AG04449 (cell line): Measurements from ENCODE around the gene EFNA1.

Experiments used
- CTCF ChIA-PET: fragments of 350-600 bp; formaldehyde crosslinking; extraction: SDS; loops from one replicate; lab custom pipeline; 2021; ENCODE audit warnings: antibody characterized with exemption; lab: Yijun Ruan, JAX
- POLR2A ChIA-PET: fragments of 400-600, 350-600 bp; formaldehyde crosslinking; extraction: SDS; loops from one replicate; lab custom pipeline; 2020; ENCODE audit warnings: antibody characterized with exemption, inconsistent platforms; lab: Yijun Ruan, JAX
- DNase-seq: peaks from one replicate; pipeline ENCODE4 v3.0.0-alpha.2; 2010; ENCODE audit warnings: low read depth, low spot score
- H3K4me3 ChIP-seq: 2 replicates; pipeline ENCODE4 v1.5.1; 2011; ENCODE audit warnings: low read depth, mild to moderate bottlenecking, control low read depth, low read length
- CTCF ChIP-seq: IDR thresholded peaks from one replicate; pipeline ENCODE4 v1.5.1; 2011; ENCODE audit warnings: mild to moderate bottlenecking, moderate library complexity, low read length, control low read depth, inconsistent platforms; ENCODE audit not compliant: insufficient read depth; ENCODE audit errors: missing control alignments

The EFNA1 gene

DNA sequence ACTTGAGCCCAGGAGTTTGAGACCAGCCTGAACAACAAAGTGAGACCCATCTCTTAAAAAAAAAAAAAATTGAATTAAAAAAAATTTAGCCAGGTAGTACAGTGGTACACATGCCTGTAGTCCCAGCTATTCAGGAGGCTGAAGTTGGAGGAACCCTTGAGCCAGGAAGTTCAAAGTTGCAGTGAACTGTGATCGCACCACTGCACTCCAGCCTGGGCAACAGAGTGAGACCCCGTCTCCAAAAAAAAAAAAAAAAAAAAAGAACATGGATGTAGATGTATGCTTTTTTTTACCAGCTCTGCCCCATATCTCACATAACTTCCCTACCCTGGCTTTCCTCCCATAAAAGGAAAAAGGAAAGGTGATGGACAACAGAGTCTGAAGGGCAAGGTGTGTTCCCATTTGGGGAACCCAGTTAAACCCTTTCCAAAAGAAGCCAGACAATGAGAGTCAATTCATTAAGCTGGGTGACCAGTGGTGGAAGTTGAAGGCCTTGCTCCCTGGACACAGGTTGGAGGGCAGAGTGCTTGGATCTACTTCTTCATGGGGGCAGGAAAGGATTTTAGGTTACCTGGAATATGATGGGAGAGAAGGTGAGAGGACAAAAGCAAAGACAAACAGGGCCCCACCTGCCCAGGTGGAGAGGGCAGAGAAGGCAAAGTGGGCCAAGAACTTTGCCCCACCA is 42.6 kb downstream of the EFNA1 start:
- POLR2A ChIA-PET: no interaction called here
- no peak for DNase-seq
- no peak overlapping the region for H3K4me3 ChIP-seq
- no peak for TF ChIP-seq CTCF
- CTCF ChIA-PET: interaction anchor here (0.6 to 14.6 kb wide), 9 partner anchors 22 to 126 kb away, joined by 3 to 457 read pairs (median 5); partner anchors contain the start of gene ADAM15

GRCh38 chr1:155170806-155171205 is 43.1 kb downstream of the EFNA1 start:
- DNase-seq: no peak
- no peak for TF ChIP-seq CTCF
- H3K4me3 ChIP-seq: no peak overlapping the region
- ChIA-PET CTCF (interaction anchor here (0.6 to 14.6 kb wide), 8 partner anchors 10 to 127 kb away, joined by 3 to 457 read pairs (median 4); no protein-coding TSS in a partner anchor), POLR2A (no interaction called here)

DNA sequence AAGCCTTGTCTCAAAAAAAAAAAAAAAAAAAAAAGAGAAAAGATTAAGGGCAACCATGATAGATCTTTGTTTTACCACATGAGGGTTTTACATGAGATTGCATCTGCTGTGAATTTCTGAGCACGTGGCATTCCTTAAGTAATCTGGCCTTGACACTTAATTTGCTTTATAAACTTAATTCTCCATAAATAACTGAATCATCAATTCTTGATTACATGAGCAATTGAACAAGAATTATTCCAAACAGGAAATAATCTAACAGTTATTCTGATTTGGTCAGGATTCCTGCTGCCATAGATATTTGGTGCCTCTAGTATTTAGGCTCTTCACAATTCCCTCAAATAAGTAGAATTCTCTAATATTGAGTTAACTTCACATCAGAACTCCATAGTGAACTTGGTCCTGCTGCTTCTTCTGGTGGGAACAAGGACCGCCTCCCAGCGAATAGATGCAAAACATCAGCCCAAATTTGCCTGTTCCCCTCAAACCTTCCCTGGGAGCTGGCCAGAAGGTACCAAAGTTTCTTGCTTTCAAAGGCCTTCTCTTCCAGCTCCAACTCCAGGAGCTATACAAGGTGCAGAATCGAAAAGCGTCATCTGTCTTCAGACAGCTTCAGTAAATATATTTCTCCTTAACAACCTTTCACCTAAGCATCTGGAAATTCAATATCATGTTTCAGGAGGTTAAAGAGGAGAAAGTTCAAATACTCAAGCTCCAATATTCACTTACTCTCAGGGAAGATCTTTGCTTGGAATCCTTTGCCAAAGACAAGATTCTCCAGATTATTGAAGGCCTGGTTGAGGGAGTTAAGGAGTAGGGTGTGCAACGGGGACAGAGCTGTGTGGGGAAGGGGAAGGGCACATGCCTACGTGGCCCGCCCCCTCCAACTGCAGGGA is 44.4 kb downstream of the EFNA1 start:
- ChIA-PET CTCF (interaction anchor here (0.7 to 14.6 kb wide), 38 partner anchors 9 to 427 kb away, joined by 3 to 457 read pairs (median 4); partner anchors contain the start of genes EFNA3, EFNA4, MTX1 and PBXIP1), POLR2A (interaction anchor here (0.7 to 1.9 kb wide), 8 partner anchors 13 to 811 kb away, joined by 3 to 17 read pairs (median 5); partner anchors contain the start of gene SHC1)
- peak overlapping the region; percentile 98 for H3K4me3 ChIP-seq
- no peak for DNase-seq
- no peak for TF ChIP-seq CTCF

DNA sequence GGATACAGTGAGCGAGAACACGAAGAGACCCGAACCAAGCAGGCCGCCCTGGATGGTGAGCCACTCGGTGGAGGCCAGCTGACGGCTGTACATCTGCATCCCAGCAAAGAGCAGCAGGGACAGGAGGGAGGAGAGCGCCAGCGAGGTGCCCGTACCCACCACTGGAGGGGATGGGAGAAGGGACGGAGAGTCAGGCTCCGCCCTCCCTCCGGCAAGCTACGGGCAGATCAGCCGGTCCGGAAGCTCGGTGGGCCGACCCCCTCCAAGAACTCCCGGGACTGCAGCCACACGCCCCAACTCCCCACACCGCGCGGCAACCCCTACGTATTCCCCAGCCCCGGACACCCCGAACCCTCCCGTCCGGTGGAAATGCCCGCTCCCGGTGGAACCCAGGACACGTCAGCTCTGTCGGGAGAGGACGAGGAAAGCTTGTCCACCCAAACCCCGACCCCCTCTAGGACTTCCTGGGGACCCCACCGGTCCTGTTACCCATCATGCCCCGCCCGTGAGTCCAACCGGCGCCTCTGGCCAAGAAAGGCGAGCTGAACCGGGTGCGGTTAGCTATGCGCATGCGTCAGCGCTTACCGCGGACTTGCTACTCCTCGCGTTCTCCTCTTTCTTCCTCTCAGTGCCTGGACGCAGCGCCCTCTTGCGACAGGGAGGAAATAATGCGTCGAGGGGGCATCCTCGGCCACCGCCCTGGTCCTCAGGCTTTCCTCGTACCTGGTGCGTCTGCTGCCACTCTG is 45.2 kb downstream of the EFNA1 start, which contains the start of gene KRTCAP2:
Gene KRTCAP2 (minus strand): TSS at position 573 of the 746 bp plus-strand sequence. CDS start 80 bp downstream, at position 493.
- POLR2A ChIA-PET: interaction anchor here (0.5 to 1.9 kb wide), 10 partner anchors 13 to 202 kb away, joined by 3 to 17 read pairs (median 4); partner anchors contain the start of gene SHC1
- H3K4me3 ChIP-seq: peak within 1 kb of the TSS; percentile 98
- CTCF ChIA-PET: interaction anchor here (0.6 to 14.6 kb wide), 60 partner anchors 10 to 432 kb away, joined by 3 to 457 read pairs (median 4); partner anchors contain the start of genes CLK2, EFNA3, EFNA4 and MTX1
- peak; percentile 75 for DNase-seq
- peak; percentile 96 for TF ChIP-seq CTCF

DNA sequence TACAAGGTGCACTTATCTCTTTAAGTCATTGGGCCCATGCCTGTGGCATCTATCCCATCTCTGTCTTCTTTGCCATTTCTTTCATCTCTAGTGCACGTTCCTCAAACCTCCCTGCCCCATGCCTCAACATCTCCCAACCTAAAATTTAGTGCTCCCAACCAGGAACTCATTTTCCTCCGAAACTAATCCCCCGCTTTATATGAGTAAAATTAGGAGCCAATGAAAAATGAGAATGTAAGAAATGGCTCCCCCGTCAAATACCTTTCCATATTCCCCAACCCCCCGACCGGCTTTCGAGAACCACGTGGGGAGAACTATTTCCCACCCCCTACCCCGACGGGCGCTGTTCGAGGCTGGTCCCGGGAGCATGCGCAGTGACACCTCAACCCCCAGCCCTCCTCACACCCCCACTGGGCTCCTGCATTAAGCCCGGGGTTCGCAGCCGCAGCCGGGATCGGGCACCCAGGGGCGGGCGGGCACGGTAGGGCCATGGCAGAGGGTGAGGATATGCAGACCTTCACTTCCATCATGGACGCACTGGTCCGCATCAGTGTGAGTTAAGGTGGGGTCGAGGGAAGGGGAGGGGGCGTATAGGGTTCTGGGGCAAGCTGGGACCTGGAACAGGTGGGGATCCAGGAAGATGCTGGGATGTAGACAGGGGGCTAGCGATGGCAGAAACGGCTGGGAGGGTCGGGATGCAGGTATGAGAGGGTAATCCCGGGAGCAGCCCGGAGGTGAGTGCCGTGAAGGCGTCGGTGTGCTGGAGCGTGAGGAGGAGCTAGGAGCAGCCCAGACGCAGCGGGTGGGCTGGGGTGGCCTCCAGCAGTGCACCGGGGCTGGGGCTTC is 46.0 kb downstream of the EFNA1 start, which contains the start of gene TRIM46:
Gene TRIM46 (plus strand): TSS at position 372 of the 846 bp plus-strand sequence. CDS start 118 bp downstream, at position 490.
- CTCF ChIA-PET: interaction anchor here (0.7 to 14.6 kb wide), 52 partner anchors 8 to 431 kb away, joined by 3 to 457 read pairs (median 5); partner anchors contain the start of genes CLK2, EFNA3, MTX1 and SLC50A1
- POLR2A ChIA-PET: interaction anchor here (0.8 to 1.9 kb wide), 5 partner anchors 20 to 89 kb away, joined by 3 to 17 read pairs (median 5); no protein-coding TSS in a partner anchor
- H3K4me3 ChIP-seq: peak within 1 kb of the TSS; percentile 98
- TF ChIP-seq CTCF: no peak
- no peak for DNase-seq
